ENCODE data around the gene FHOD1. TPM values are rescaled to one million over a fixed set of nuclear protein-coding genes. Genes with fewer than 3 reads are reported as not detected.

FHOD1 gene
- 104 and 106 TPM in 2 replicates for total RNA-seq

DNA sequence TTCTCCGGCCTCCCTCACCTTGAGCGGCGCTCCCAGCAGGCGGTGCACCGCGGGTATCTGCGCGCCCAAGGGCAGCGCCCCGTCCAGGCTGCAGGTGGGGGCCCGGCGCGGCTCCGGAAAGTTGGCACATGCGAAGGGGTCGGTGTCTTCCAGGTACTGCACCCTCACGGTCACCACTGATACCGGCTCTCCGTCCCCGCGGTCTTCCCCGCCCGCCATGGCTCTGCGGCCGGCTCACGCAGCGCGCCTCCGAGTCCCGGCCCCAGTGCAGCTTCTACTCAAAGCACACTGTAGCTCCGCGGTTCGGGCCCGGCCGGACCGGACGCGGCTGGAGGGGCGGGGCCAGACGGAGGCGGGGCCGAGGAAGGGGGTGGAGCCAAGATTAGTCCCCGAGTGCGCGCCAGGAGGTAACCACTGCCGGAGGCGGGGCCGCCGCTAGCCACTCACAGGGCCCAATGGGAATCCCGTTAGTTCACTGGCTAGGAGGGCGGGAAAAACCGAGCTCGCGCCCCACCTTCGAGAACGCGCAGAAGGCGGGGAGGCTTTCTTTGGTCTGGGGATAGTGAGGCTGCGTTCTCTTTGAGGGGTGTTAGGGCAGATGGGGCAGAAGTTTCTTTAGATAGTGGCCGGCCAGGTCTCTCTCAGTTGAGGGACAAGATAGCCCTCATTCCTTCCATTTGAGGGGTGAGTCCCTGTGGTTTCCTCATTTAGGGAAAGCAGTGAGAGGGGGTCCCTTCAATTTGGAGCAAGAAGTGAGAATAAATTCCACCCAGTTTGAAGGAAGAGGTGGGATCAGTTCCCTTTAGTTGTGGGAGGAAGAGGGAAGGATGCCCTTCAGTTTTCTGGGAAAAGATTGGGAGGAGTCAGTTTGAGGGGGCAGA, at the start of gene FHOD1:
FHOD1 (minus strand) TSS at position 290 of the 881 bp plus-strand sequence; CDS start at position 219, 71 bp downstream.
- intact Hi-C loops (cut with micrococcal nuclease), result loop anchor here (1.0 to 5.0 kb wide), 11 partner anchors 20 to 551 kb away; partner anchors contain the start of genes C16orf86, CBFB, CMTM4 and CTCF

GRCh38 chr16:67296420-67296819, 49.1 kb upstream of the FHOD1 start:
- intact Hi-C loops (cut with micrococcal nuclease), result no loop called here

GRCh38 chr16:67294938-67295361, 47.7 kb upstream of the FHOD1 start:
- intact Hi-C loops (cut with micrococcal nuclease), result no loop called here

DNA sequence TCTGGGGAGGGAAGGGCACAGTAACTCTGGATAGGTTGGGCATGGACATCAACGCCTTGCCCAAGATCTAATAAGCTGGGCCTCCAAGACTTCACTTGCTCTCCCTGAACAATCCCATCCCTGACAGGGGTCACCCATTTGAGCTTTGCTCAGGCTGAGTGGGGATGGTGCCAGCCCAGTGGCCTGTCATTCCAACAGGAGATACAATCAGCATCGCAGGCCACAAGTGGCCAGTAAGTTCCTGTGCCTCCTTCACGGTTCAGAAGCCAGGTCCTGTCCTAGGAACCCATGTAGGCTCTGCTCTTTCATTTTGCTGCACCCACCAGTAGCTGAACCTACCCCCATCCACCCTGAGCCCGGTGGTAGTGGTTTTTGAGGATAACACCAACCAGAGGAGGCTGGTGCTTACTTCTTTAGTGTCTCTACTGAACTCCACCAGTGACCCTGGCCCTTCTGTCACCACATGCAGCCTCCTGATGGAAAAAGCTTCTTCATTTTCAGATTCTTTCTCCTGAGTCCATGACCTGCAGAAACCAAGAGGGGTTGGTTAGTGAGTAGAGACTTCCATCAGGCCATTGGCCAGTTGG, 47.0 kb upstream of the FHOD1 start:
- intact Hi-C loops (cut with micrococcal nuclease), result no loop called here

- intact Hi-C loops (cut with micrococcal nuclease), result no loop called here
Observed at GRCh38 chr16:67291461-67291860, 44.2 kb upstream of the FHOD1 start.

GRCh38 chr16:67287960-67288359, 40.7 kb upstream of the FHOD1 start:
- intact Hi-C loops (cut with micrococcal nuclease), result no loop called here

- intact Hi-C loops (cut with micrococcal nuclease), result no loop called here
Observed at GRCh38 chr16:67286441-67287235, 39.4 kb upstream of the FHOD1 start.

- intact Hi-C loops (cut with micrococcal nuclease), result no loop called here
Observed at GRCh38 chr16:67284699-67285646, 37.7 kb upstream of the FHOD1 start.

DNA sequence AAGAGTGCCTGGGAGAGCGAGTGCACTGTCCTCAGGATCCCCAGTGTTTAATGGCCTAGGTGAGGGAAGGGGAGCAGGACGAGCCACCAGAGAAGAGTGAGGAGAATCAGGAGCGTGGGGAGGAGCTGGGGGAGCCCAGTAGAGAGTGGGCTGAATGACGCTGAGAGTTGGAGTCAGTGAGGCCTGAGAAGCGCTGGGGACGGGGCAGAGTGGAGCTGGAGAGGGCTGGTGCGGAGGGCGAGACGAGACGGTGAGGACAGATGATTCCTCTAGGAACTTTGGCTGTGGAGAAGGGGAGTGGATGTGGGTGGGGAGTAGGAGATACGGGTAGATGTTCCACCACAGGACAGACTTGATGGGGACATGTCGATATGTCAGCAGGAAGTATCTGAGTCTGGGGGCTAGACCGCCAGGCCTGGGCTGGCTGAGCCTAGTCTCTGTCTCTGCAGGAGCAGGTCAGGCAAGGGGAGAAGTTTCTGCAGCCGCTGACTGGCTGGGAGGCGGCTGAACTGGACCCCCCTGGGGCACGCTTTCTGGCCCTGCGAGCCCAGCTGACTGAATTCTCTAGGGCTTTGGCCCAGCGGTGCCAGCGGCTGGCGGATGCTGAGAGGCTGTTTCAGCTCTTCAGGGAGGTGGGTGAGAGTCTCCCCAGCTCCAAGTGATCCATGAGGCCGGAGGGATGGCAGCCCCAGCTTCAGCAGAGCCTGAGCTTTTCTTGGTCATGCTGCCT, 36.7 kb upstream of the FHOD1 start:
- intact Hi-C loops (cut with micrococcal nuclease), result no loop called here

DNA sequence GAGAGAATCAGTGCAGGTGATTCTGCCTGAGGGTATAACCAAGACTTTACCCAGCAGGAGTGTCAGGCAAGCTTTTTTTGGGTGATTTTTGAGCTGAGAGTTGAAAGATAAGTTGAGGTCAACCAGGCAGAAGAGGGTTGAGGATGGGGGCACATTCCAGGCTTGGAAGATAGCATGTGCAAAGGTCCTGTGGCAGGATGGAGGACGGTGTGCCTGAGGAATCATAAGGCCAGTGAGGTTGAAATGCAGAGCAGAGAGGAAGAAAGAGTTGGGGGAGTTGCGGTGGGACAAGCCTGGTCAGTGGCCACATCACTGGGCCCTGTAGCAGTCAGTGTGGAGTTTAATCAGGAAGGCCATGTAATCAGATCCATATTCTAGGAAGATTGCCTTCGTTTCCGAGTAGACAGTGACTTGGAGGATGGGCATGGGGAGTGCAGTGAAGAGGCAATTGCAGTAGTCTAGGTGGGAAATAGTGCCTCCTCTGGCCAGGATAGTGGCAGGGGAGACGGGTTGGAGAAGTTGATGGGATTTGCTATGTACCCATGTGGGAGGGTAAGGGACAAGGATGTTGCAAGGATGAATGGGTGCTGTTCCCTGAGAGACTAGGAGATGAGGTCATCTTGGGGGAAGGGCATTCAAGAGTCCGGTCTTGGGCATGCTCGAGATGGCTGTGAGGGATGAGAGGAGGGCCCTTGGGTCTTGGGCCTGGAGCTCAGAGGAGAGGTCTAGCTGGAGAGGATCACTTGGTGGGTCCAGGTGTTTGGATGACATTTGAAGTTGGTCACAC, 36.0 kb upstream of the FHOD1 start:
- intact Hi-C loops (cut with micrococcal nuclease), result no loop called here

- intact Hi-C loops (cut with micrococcal nuclease), result no loop called here
Observed at GRCh38 chr16:67282447-67282805, 35.1 kb upstream of the FHOD1 start.

- intact Hi-C loops (cut with micrococcal nuclease), result no loop called here
Observed at GRCh38 chr16:67281536-67282446, 34.5 kb upstream of the FHOD1 start.

GRCh38 chr16:67280090-67281015, 33.1 kb upstream of the FHOD1 start:
- intact Hi-C loops (cut with micrococcal nuclease), result no loop called here

- intact Hi-C loops (cut with micrococcal nuclease), result loop anchor here (1.0 to 2.0 kb wide), 5 partner anchors 32 to 120 kb away; partner anchors contain the start of genes FHOD1, TMEM208 and TPPP3
Observed at GRCh38 chr16:67279296-67280089, 32.2 kb upstream of the FHOD1 start, which contains the start of gene PLEKHG4. Gene PLEKHG4, plus strand, starts transcription at chr16:67279532. Its CDS starts 513 bp downstream, at chr16:67280045.

- intact Hi-C loops (cut with micrococcal nuclease), result loop anchor here (1.0 to 2.0 kb wide), 5 partner anchors 32 to 120 kb away; partner anchors contain the start of genes FHOD1, TMEM208 and TPPP3
Observed at GRCh38 chr16:67278773-67279295, 31.6 kb upstream of the FHOD1 start.
